A204.1 (cell line): Measurements from ENCODE around the gene NF2.

Experiments used
- FAIRE-seq: peaks from 2 replicates; lab custom pipeline; 2012; peaks lifted over from hg19 to GRCh38; lab: Jason Lieb, UNC

NF2 gene

DNA sequence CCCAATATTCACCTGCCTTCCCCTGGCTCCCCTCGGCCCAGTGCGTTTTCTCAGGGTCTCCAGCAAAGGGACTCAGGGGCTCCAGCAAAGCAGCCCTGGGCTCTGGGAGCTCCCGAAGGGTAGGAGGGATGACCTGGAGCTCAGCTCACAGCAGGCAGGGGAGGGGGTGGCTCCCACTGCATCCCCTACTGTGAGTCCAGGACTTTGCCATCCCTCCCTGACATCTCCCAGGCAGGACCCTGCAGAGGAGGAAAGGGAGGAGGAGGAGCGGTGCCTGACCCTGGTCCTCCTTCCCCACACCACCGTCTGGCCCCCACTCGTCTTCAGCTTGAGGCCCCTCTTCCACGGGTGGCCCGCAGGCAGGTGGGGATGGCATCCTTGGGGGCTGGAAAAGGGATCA is 121.4 kb downstream of the NF2 start:
- no peak for FAIRE-seq

DNA sequence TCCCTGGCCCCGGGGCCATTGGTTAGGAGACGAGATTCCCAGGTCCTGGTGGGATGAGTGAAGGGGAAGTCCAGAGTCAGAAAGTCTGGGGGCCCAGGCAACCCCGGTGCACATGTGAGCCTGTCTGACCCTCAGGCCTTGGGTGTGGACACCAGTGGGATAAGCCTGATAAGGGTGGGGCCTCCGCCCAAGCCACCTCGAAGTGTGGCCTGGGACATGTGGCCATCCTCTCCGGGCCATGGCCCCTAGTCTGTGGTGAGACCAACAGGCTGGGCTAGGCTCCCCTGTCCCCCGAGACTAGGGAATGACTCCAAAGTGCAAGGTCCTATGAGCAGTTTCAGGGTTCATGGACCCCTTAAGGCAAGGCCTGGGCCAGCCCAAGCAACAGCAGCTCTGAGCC is 122.7 kb downstream of the NF2 start:
- FAIRE-seq: no peak

DNA sequence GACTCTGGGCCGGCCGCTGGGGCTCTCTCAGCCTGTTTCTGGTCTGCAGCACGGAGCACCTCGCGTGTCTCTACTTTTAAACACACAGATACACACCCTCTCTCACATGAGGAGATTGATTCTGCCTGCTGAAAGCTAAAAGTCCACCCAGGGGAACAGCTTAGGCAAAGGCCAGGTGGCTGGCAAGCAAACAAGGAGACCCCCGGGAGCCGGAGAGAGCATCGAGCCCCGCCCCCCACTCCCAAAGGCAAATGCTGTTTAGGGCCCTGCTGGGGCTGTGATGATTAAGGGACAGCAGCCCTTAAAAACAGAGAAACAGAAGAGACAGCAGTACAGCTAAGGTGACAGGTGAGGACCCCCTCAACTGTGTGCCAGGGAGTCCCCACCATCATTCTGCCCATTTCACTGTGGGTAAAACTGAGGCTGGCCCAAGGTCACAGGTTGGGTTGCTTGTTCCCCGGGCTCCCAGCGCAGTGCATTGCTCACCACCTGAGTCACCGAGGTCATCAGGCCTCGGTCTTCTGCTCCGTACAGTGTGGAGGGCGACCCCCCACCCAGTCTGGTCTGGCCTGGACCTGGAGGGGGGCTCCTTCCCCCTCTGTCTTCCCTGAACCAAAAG is 123.2 kb downstream of the NF2 start:
- no peak for FAIRE-seq

DNA sequence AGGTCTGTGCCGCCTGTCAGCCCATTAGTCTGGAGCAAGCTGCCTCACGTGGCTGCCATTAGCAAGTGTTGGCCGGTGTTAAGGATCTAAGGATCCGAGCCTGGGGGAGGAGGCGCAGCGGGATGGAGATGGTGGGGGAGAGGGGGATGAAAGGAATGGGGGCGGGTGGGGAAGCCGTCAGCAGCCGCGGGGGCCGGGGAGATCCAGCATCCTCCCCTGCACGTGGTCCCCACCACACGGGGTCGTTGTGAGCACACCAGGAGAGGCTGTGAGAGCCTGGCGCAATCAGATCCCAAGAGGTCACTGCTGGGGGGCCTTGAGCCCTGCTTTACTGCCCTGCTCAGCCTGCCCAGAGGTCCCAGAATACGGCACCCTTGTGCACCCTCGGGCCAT is 123.7 kb downstream of the NF2 start:
- no peak for FAIRE-seq

DNA sequence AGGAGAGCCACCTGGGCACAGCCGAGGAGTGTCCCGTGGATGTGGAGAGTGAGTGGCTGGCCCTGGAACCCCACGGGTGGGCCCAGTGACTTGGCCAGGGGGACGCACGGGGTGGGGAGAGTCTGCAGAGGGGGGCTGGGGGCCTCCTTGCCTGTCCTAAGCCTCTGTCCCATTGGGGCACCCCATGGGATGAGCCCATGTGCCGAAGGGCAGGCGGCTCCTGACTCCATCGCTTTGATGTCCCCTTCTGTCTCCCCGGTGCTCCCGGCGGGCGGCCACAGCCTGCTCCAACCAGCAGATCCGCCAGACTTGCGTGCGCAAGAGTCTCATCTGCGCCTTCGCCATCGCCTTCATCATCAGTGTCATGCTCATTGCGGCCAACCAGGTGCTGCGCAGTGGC is 125.7 kb downstream of the NF2 start:
- no peak for FAIRE-seq

DNA sequence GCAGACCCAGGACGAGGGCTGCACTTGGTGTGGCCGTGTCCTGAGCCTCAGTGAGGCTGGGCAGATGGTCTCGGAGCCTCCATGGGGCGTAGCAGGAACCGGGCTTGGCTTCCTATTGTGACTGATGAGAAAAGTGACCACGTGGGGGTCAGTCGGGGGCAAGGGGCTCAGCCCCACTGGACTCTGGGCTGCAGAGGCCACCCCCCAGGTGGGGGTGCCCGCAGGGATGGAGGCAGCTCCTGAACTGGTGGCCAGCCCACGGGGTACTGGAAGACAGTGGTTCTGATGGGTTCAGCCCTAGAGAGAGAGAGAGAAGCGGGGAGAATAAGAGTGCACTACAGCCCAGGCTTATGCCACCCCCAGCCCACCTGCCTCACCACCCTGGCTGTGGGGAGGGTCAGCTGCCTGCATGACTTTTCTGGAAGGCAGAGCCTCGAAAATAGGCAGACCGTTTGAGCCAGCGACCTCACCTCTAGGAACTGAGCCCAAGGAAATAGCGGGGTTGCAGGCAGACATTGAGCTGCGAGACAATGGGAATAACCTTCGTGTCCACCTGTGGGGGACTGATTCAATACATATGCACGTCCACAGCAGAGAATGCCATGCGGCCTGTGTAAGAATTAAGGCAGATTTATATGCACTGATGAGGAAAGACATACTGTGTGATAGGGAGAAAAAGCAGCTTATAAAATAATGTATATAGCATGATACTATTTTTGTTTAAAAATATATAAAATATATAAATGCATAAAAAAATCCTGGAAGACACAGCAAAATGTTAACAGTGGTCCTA is 127.8 kb downstream of the NF2 start:
- no peak for FAIRE-seq

DNA sequence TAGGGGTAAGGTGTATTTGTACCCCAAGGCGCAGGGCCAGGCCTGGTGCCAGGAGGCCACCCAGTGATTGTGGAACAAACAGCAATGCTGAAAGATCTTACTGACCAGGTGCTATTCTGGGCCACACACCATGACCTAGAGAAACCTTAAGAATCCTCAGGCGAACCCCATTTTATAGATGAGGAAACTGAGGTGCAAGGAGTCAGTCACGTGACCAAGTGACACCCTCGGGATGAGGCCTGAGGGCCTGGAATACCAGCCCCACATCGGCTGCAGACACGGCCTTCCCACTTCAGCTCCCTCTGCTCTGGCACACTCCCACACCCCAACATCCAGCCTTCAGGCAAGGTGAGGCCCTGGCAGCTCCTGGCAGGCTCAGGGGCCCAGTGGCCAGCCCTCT is 129.4 kb downstream of the NF2 start:
- no peak for FAIRE-seq

DNA sequence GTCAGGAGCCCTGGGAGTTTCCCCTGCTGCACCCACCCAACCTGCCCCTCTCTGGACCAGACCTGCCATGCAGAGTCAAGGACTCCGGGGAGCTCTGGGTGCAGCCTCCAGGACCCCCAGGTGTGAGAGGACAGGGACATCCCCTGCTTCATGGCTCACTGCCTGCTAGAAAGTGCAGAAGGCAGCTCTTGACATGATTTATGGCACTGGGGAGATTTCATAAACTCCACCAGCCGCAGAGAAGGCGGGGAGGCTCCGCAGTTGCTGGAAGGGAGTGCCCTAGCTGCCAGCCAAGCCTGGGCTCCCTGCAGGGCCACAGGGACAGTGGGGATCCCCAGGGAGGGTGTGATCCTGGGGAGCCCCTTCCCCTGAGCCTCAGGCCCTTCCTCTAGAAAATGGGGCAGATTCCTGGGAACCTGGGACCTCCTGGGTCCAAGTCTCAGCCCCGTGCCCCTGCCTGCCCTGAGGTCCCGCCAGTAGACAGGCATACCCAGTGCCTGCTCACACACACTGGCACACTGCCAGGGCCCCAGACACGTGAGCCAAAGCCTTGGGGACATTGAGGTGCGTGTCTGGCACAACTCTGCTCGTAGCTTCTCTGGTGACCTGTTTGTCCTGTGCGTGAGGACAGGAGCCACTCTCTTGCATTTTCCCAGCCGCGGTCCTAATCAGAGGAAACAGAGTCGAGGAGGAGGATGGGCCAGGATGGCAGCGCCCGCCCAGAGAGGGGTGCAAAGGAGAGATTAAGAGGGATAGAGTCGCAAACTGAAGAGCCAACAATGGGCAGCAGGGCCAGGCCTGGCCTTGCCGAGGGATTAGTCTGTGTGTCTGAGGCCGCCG is 130.1 kb downstream of the NF2 start:
- no peak for FAIRE-seq

DNA sequence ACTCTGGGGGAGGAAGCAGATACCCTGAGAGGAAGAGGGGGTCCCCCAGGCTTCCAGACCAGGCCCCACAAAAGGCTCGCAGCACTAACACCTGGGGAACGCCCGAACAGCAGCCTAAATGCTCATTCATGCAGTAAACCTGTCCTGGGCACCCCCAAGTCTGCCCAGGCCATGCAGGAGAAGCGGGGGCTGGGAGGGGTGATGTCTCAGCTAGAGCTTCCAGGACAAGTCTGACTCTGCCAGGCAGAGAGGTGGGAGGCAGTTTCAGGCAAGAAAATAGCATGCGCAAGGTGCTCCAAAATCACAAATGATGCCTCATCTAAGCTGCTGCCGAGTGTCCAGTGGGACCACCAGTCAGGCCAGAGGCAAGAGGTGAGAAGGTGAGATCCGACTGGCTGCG is 131.0 kb downstream of the NF2 start:
- no peak for FAIRE-seq

DNA sequence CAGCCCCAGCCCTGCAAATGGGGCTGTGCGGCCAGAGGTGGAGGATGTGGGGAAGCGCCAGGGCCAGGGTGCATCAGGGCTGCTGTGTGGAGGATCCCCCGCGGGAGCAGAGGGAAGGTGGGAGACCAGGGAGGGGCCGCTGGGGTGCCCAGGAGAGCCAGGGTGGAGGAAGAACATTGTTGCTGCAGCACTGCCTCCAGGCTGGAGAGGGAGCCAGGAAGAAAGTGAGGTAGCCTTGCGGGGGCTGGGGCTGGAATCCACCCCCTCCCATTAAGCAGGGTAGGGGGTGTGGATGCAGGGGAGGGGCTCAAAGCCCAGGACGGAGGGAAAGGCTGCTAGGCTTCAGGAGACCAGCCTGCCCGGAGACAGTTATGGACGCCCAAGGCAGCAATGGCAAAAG is 131.4 kb downstream of the NF2 start:
- no peak for FAIRE-seq

DNA sequence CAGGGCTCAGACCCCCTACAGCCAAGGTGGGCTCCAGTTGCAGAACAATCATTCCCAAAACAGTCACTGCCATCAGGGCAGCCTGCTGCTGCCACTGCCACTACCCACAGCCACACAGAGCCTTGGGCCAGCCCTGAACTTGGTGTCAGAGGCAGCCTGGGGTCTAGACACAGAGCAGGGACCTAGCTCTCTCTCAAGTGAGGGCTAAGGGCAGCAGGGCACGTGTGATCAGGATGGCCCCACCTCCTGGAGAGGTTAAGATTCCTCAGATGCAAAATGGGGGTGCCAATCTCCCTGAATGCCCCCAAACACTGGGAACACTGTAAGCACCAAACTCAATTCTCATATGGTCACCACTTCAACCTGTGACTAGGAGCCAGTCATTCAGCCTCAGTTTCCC is 132.0 kb downstream of the NF2 start:
- no peak for FAIRE-seq

DNA sequence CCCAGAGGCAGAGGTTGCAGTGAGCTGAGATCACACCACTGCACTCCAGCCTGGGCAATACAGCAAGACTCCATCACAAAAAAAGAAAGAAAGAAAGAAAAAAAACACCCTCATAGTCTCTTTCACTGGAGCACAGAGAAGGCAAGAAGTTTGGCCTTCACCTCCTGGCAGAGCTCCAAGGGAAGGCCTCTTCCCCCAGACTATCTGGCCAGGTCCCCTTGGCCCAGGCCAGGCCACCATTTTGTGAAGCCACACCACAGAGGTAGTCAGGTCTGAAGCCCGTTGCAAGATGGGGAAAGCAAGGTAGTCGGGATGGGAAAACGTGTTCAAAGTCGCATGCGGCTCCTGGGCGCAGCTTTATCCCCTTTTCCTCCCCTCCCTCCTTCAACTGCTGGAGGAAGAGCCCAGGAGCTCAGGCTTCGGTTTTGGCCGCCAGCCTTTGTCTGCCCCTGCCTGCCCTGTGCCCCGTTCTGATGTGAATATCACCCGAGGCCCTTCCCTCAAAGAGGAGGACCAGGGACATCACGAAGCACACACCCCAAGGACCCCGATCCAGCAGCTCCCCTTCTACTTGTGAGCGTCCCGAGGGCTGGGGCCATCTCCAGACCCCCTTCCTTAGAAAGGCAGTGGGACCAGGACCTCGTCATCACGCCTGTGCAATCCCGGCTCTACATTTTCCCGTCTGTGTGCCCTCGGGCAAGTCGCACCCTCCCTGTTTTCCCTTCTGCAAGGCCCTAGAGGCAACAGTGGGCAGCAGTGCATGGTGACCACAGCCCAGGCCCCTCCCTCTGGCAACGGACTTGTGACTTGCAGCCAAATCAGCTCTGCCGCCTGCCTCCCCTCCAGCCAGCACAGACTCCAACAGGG is 134.1 kb downstream of the NF2 start:
- no peak for FAIRE-seq

DNA sequence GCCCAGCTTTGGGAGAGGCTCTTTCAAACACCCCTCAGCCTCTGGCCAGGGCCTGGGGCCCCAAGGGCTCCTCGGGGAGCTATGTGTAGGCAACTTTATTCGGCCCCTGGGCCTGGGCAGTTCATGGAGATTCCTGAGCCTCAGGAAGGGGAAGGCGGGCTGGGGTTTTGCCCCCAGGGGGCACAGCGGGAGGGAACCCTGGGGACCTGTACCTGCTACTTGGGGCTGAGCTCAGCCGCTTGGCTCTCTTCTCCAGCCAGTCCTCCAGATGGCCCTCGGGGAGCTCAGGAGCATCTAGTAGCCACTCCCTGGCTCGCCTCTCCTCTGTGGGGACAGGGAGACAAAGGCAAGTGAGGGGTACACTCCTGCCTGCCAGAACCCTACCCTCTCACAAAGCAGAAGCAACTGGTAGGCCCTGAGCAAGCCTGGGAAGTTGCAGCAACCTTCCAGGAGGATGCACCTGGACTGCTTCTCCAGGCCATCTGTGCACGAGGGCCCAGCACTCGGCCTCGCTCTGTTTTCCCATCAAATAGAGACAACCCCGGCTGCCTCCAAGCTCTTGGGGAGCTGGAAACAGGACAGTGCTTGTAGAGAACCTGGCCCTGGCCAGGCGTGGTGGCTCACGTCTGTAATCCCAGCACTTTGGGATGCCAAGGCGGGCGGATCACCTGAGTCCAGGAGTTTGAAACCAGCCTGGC is 134.8 kb downstream of the NF2 start:
- FAIRE-seq: no peak

DNA sequence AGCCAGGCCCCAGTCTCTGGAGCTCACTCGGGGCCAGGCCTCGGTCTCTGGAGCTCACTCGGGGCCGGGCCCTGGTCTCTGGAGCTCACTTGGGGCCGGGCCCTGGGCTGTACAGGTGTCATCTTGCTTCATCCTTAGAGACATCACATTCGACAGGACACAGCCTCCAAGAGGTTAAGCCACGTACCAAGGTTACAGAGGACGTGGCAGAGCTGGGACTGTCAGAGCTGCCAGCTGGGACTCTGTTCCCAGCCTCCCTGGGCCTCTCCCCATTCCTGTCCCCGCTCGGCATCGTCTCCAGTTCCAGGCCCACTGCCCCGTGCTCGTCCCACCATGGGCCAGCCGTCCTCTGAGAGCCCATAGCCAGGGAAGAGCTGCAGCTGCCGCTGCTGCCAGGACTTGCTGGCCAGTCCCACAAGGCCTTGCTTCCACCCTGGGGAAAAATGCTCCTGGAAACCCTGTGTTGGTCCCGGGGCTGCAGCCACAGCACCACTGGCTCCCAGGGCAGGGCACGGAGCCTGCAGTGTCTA is 136.0 kb downstream of the NF2 start:
- no peak for FAIRE-seq

DNA sequence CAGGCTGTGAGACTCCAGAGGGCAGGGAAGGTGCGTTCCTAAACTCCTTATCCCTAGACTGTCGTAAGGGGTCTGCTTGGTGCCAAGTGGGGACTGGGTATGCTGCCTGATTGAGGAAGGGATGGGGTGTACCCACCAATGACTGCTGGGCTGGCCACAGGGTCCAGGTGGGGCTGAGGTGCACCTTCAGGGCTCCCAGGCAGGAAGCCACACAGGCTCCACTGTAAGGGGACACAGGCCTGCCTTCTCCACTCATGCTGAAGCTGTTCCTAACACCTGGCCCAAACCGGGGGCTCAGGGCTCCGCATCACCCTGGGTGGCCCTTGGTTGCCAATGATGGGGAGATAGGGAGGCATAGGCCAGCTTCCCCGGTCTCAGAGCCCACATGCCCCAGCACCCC is 136.8 kb downstream of the NF2 start:
- no peak for FAIRE-seq

DNA sequence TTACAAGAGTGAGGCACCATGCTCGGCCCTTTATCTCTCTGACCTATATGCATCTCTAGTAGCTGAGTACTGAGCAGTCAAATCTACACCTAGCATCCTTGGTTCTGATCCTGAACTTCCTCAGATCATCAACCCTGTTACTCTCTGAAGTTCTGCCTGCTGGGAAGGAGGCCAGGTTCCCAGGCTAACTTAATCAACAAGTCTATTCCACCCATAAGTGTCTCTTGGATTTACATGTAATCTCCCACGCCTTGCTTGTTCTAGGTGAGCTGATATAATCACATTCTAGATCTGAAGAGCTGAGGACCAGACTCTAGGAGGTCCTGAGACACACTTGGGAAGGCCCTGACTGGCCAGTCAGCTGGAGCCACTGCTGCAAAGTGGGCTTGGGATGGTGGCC is 138.5 kb downstream of the NF2 start:
- no peak for FAIRE-seq

DNA sequence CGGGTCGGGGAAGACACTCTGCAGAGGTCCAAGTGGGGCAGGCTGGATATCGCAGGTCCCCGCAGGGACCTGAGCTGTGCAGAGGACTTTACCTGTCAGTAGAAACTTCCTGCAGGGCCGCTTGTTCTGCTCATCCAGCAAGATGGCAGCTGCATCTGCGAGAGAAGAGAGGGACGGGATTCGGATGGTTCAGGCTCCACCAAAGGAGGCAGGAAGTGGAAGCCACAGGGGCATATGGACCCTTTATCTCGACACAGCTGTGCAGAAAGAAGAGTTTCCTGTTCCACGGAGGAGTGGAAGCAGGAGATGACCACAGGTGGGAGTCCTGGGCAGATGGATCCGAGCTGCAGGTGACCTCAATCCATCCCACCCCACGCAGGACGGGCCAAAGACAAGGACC is 138.9 kb downstream of the NF2 start:
- no peak for FAIRE-seq

DNA sequence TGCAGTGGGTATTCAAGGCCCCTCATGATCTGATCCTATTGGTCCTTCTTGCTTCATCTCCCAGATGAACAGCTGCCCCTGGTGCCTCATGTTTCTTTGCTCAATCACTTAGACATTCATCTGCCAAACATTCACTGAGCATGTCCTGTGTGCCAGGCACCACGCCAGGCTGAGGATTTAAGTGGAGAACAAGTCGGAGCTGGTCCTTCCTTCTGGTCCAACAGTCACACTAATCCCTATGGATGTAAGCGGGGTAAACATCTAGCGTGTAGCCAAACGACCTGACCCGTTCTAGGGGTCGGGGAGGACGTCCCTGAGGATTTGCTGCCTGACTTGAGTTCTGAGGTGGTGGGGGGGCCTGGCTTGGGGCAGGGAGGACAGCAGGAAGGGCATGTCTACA is 141.5 kb downstream of the NF2 start:
- no peak for FAIRE-seq

DNA sequence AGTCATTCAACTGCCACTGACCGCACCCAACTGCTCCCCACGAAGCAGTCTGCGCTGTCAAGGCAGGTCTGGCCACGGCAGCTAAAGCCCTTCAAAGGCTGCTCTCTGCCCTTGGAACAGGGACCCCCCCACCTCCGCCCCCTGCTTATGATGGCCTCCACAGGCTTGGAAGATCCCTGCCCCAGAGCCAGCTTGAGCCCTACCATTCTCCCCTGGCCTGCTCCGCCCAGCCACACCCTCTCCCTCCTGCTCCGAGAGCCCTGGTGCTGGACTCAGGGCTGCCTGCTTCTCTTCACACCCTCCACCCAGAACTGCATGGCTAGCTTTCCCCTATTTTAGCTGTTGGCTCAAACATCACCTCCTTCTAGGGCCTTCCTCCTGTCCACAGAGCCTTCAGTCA is 144.4 kb downstream of the NF2 start:
- FAIRE-seq: no peak
